Upper lobe of right lung (tissue), 1 donor: ENCODE data around the gene DECR2. TPM values are rescaled to one million over a fixed set of nuclear protein-coding genes. Genes with fewer than 3 reads are reported as not detected.
"Not testable (repeated sequence)": the region's sequence is repeated elsewhere in the genome, so short reads cannot be mapped to it uniquely, and the experiment has no call there.

Experiments
- ATAC-seq: fragments of 200-7000 bp; cut with Tn5 transposase; one replicate; pipeline ENCODE4 v1.9.1; 2020; ENCODE audit warnings: mild to moderate bottlenecking, moderate library complexity
- DNase-seq: peaks from one replicate; pipeline ENCODE4 v3.0.0-alpha.2; 2020
- H3K27ac ChIP-seq: fragments of 200-600 bp; one replicate; pipeline ENCODE4 v1.8.0; 2022
- H3K27me3 ChIP-seq: fragments of 200-600 bp; one replicate; pipeline ENCODE4 v1.8.0; 2022; ENCODE audit warnings: mild to moderate bottlenecking
- H3K36me3 ChIP-seq: fragments of 200-600 bp; one replicate; pipeline ENCODE4 v1.8.0; 2022
- H3K4me1 ChIP-seq: fragments of 200-600 bp; one replicate; pipeline ENCODE4 v1.8.0; 2022
- H3K4me3 ChIP-seq: fragments of 200-600 bp; one replicate; pipeline ENCODE4 v1.8.0; 2022; ENCODE audit warnings: mild to moderate bottlenecking
- H3K9me3 ChIP-seq: fragments of 200-600 bp; one replicate; pipeline ENCODE4 v1.8.0; 2022
- CTCF ChIP-seq: fragments of 200-600 bp; IDR thresholded peaks from one replicate; pipeline ENCODE4 v1.8.0; 2022; ENCODE audit warnings: antibody characterized with exemption
- intact Hi-C: fragments of 100-400 bp; cut with DNase I; formaldehyde crosslinking; loops from one replicate; pipeline ENCODE4 v1.11.0; 2022
- total RNA-seq: library from RNA; stranded (reverse); fragmentation: NEBNext Ultra II Directional; extraction: Animal tissue kit (Norgen Biotek cat#: 25700); gene quantifications from one replicate; pipeline ENCODE4 v1.2.1, GENCODE V29; 2021
- donor health status: DM: no; HTN: yes; CAD: no; lungs with severe emphysema.

The DECR2 gene
- total RNA-seq, 1 donor from 2014 or later = 14.2 TPM

GRCh38 chr16:376817-377418 lies 24.8 kb upstream of the DECR2 start:
- no peaks in the 10 kb centered on the region for H3K9me3 ChIP-seq
- H3K4me1 ChIP-seq = peaks cover 19% of the 10 kb centered on the region
- H3K4me3 ChIP-seq = no peak overlapping the region
- H3K36me3 ChIP-seq = peaks cover 51% of the 10 kb centered on the region
- no peaks in the 10 kb centered on the region for H3K27me3 ChIP-seq
- ATAC-seq = no peak
- no peak for TF ChIP-seq CTCF
- intact Hi-C loops = no loop called here
- DNase-seq = no peak
- no peak overlapping the region for H3K27ac ChIP-seq

GRCh38 chr16:377419-377951 lies 24.2 kb upstream of the DECR2 start:
- DNase-seq (no peak), ATAC-seq (no peak)
- Histone ChIP-seq H3K4me3 (no peak overlapping the region), H3K27me3 (no peaks in the 10 kb centered on the region), H3K27ac (no peak overlapping the region), H3K4me1 (peaks cover 19% of the 10 kb centered on the region), H3K9me3 (no peaks in the 10 kb centered on the region), H3K36me3 (peaks cover 46% of the 10 kb centered on the region)
- intact Hi-C loops = no loop called here
- TF ChIP-seq CTCF = no peak

- H3K27ac ChIP-seq, DNase-seq, H3K4me3 ChIP-seq, H3K9me3 ChIP-seq, H3K27me3 ChIP-seq, ATAC-seq, intact Hi-C loops: not testable (repeated sequence)
- Histone ChIP-seq H3K4me1 (peaks cover 25% of the 10 kb centered on the region), H3K36me3 (peaks cover 40% of the 10 kb centered on the region)
These were observed 23.4 kb upstream of the DECR2 start for GRCh38 chr16:378113-378820.

- peaks cover 34% of the 10 kb centered on the region for H3K36me3 ChIP-seq
- ATAC-seq (no peak), DNase-seq (no peak)
- no peak for TF ChIP-seq CTCF
- H3K4me1 ChIP-seq = peaks cover 29% of the 10 kb centered on the region
- no peaks in the 10 kb centered on the region for H3K9me3 ChIP-seq
- intact Hi-C loops = no loop called here
- no peak overlapping the region for H3K4me3 ChIP-seq
- no peaks in the 10 kb centered on the region for H3K27me3 ChIP-seq
- peak overlapping the region; percentile 58 for H3K27ac ChIP-seq
These were observed 22.9 kb upstream of the DECR2 start for GRCh38 chr16:378821-379182.

- Histone ChIP-seq H3K4me3 (no peak overlapping the region), H3K27me3 (no peaks in the 10 kb centered on the region), H3K4me1 (peaks cover 29% of the 10 kb centered on the region), H3K36me3 (peaks cover 30% of the 10 kb centered on the region), H3K9me3 (no peaks in the 10 kb centered on the region), H3K27ac (peak overlapping the region; percentile 58)
- intact Hi-C loops = no loop called here
- DNase-seq (peak; percentile 93), ATAC-seq (peak; percentile 77)
- no peak for TF ChIP-seq CTCF
These were observed 22.3 kb upstream of the DECR2 start for GRCh38 chr16:379183-379960.
